ENCODE measurements around the gene ARHGAP20.
"Not testable (repeated sequence)": the region's sequence is repeated elsewhere in the genome, so short reads cannot be mapped to it uniquely, and the experiment has no call there.

ARHGAP20 gene

GRCh38 chr11:110715541-110715940 lies 3.3 kb upstream of the ARHGAP20 start:
- DNase-seq (ENCODE audit: low spot score), result no peak

DNA sequence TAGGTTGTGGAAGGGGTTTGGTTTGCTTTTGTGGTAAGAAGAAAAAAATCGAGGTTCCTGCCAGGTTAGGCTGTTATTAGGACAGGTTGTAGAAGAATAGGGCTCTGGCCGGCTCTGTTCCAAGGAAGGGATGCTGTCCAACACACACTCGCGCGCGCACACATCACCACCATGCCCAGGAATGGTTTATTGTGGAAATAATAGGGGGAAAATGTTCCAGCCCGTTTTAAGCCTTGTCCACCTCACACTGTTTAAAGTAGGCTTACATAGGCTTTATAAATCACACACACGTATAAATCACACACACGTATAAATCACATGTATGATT lies 1.2 kb upstream of the ARHGAP20 start:
- no peak for DNase-seq (ENCODE audit: low spot score)

DNA sequence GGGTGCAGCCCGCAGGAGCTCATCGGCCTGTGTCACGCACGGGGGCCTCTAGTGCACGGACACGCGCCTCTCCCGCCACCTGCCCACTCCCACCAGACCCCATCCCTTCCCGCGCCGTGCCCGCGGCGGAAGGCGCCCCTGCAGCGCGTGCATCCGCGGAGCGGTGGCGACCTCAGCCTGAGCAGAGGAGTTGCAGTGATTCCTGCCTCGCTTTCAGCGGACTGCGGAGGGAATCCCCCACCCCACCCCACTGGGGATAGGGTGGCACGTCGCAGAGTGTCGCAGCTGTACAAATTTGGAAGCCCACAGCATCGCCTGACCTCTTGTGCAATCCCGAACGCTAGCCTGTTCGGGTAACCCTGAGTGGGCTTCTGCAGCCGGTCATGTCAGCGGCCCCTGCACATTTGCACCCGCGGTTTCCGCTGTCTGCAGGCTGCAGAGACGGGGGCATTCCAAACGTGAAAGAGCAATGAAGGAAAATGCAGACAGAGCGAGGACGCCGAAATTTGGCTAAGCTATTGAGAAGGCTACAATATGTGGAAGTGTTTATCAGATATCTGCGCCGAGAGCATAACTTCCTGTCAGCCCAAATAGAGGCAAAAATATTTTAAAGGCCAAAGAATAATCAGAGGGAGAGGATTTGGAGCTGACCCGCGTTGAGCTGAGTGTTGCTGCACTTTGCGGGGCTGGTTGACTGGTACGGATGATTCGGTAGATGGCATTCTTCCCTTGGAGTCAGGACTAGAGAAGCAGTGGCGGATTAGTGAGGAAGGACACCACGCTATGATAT lies 617 bp upstream of the ARHGAP20 start:
- DNase-seq (ENCODE audit: low spot score), result no peak

- DNase-seq (ENCODE audit: low spot score), result no peak
Observed at GRCh38 chr11:110711448-110711775, 825 bp downstream of the ARHGAP20 start.

DNA sequence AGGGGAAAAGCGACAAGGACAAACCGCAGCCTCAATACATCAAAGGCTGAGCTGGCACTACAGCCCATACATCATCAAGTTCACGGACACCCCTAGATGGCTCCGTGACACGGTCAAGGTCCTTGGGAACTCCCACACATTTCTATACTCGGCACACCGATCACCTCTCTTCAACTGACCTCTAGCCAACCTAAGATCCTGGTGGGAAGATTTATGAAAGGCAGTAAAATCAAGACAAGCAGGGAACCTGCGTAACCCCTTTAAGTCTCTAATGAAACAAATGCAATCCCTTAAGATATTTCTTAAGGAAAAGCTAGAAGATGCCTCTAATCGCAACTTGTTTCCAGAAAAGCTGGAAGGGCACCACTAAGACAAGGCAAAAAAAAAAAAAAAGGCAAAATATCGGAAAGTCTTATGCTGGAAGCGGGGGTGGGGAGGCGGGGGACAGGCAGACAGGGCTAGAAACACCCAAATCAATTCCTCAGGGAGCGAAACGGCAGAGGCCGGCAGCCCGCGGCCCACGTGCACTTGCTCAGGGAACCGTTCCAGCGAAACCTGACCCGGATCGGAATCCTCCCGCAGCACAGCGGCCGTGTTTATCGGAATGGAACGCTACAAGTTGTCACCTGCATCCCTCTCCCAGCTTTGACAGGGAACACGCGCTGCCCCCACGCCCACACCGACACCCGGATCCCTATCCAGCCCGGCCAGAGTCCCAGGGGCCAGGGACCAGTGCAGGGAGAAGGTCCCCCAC lies 1.4 kb downstream of the ARHGAP20 start:
- DNase-seq (ENCODE audit: low spot score), result no peak

DNA sequence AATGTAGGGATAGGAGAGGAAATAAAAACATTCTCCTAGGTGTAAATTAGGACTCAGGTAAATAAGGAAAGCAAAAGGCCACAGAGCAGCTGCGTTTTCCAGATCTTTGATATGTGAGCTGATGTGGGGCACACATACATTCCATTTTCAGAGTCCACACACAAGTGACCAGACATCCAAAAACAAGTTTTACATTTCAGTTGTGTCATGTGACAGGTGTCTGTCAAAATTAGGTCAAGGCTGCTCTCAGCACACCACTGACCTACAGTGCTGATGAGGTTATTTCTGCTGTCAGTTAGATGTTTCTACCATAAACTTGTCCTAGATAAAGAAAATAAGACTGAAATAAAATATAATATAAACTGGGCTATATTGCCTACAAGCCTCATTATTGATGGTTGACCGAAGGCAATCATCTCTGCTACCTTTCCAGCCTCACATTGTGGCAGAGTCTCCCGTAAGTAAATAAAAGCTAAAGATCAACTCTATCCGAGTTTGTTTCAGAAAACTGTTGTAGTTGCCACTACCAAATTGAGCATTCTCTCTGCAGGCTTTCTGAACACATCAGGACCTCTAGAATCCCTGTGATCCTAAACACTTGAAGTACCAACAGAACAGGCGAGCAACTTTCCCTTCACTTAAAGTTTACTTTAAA lies 7.9 kb downstream of the ARHGAP20 start:
- no peak for DNase-seq (ENCODE audit: low spot score)

GRCh38 chr11:110691926-110692325 lies 20.3 kb downstream of the ARHGAP20 start:
- no peak for DNase-seq (ENCODE audit: low spot score)

DNA sequence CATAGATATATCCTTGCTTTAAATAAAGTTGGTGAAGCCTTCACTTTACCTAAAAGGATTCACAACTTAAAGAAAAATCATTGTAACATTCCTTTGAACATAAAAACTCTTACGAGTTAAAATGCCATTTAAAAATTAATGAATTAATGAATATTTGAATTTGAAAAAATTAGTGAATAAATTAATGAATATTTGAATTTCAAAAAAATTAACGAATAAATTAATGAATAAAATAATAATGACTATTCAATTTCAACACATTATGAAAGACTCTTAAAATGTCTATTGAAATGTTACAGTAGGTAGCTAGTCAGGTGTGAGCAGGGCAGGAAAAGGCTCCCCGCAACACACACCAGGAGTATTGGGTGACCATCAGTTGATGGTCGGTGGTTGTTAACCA lies 22.9 kb downstream of the ARHGAP20 start:
- no peak for DNase-seq (ENCODE audit: low spot score)

- DNase-seq (ENCODE audit: low spot score), result no peak
Observed at GRCh38 chr11:110679323-110679975, 32.8 kb downstream of the ARHGAP20 start.

GRCh38 chr11:110675548-110675947 lies 36.7 kb downstream of the ARHGAP20 start:
- DNase-seq (ENCODE audit: low spot score), result no peak

- no peak for DNase-seq (ENCODE audit: low spot score)
Observed at GRCh38 chr11:110665689-110666465, 46.4 kb downstream of the ARHGAP20 start.

DNA sequence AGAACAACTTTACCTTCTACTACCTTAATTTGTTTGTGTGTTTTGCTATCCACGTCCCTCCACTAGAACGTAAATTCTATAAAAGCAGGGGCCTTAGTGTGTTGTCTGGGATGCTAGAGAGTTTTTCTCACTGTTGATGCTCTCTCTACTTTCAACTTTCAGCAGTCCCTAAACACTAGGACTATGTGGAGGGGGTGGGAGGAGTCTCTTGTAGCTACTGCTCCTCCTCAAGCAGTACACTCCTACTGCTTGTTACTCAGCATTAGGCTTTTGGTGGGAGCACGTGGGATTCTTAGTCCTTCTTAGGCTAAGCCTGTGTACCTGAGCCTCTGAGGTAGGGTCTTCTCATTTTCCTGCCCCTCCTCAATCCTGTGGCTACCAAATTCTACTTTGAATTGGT lies 56.3 kb downstream of the ARHGAP20 start:
- DNase-seq (ENCODE audit: low spot score), result no peak

DNA sequence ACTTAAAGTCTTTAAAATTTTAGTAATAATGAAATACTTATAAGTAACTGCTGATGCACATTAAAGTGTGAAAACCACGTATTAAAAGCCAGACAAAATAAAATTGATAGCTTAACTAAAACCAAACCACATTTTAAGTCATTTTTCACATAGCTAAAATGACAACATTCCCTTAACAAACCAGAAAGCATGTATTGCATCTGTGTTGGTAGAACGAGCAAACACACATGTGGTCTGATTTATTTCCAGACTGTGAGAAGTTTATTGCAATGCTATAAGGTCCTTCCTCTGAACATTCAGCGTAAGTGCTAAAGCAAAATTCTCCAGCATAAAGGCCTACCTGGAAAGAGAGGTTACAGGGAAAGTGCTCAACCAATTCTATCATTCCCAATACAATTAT lies 57.8 kb downstream of the ARHGAP20 start:
- DNase-seq (ENCODE audit: low spot score), result no peak

GRCh38 chr11:110645253-110645652 lies 67.0 kb downstream of the ARHGAP20 start:
- no peak for DNase-seq (ENCODE audit: low spot score)

- DNase-seq (ENCODE audit: low spot score), result no peak
Observed at GRCh38 chr11:110634370-110634769, 77.9 kb downstream of the ARHGAP20 start.

DNA sequence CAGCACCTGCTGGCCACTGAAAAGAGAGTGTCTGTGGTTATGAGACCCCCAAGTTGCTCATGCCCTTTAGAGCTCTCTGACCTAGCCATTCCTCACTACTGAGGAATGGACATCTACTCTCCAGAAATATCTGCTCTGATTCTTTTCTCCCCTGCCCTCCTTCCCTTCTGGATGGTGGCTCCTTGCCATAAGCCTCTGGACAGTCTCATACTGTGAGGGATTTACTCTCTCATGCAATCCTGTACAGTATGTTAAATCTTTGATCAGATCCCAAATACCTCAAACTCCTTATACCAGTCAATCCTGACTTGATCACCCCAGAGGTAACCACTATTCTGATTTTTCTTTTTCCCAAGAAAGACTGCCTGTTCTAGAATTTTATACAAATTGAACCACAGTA lies 80.7 kb downstream of the ARHGAP20 start:
- no peak for DNase-seq (ENCODE audit: low spot score)

DNA sequence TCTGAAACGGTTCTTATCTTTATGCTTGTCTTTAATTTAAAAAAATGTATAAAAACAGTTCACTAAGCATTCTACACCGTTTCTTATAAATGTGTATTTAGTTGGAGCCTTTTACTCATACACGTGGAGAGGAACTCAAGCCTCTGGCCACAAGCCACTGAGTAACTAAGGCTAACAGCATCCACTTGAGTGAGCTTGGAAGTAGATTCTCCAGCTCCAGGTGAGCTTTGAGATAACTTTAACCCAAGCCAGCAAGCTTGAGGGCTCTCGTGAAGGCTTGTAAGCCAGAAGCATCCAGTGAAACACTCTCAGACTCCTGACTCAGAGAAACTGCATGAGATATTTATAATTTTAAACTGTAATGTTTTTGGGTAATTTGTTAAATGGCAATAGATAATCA lies 82.6 kb downstream of the ARHGAP20 start:
- DNase-seq (ENCODE audit: low spot score), result no peak

DNA sequence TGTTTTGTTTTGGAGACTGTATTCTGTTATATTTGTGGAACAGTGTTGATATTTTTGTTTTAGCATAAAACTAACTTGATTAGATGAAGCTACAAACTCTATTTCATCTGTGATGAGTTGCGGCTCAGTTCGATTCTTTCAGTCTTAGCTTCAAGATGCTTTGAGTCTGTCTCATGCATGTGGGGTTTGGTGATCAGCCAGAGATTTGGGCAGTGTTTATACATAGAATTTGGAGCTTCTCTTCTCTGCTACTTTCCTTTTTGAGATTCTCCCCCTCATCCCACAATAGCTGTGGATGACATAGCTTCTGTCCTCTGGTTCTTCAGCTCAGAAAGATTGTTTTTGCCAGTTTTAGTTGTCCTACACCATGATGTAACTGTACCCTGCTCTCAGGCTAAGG lies 90.4 kb downstream of the ARHGAP20 start:
- no peak for DNase-seq (ENCODE audit: low spot score)

- DNase-seq (ENCODE audit: low spot score), result not testable (repeated sequence)
Observed at GRCh38 chr11:110619366-110619765, 92.9 kb downstream of the ARHGAP20 start.

DNA sequence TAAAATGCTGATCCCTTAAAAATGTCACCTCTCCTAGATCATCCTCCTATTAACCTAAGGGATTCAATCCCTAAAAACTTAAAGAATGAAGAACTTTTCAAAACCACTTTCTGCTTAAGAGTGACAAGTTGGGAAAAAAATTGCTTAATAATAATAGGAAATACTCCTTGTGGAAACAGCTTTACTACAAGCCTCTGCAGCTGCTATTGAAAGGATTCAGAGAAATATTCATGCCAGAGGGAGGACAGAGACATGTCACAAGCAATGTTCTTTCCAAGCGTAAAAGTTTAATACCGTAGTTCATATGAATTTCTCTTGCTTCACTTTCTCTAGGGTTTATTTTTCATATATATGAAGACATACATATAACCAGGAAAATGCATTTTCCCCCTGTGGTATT lies 98.2 kb downstream of the ARHGAP20 start:
- DNase-seq (ENCODE audit: low spot score), result no peak

GRCh38 chr11:110613197-110613918 lies 98.9 kb downstream of the ARHGAP20 start:
- no peak for DNase-seq (ENCODE audit: low spot score)

Measured in CD4-positive, alpha-beta T cell treated with Interleukin-15 for 4 hours (primary cell).